ENCODE results near the gene DPM3. TPM values are rescaled to one million over a fixed set of nuclear protein-coding genes. Genes with fewer than 3 reads are reported as not detected.

Gene DPM3
- total and polyA plus RNA-seq, 2 experiments from 2014 or later, result 13.6 to 71.4 TPM

DNA sequence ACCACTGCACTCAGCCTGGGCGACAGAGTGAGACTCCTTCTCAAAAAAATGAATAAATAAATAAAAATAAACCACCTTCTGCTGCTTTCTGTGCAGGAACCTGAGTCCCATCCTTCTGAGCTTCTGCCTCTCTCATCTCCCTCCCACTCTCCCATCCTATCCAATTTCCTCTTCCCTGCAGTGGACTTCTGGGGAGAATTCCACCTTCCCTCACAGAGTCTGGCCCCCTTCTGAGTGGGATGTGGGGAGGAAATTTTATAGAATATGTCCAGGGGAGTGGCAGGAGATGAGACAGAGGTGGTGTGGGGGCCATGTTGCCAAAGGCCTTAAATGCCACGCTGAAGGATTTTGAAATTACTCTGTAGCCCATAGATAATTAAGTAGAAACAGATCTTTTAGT lies 18.0 kb downstream of the DPM3 start:
- H3K4me3 ChIP-seq, result no peak overlapping the region
- no peaks in the 10 kb centered on the region for H3K9me2 ChIP-seq (ENCODE audit: insufficient read depth)
- H3F3A ChIP-seq (replicated peaks; ENCODE audit: low read depth), result peaks cover 5% of the 10 kb centered on the region
- H3K27me3 ChIP-seq (ENCODE audit: insufficient read depth), result peaks cover 56% of the 10 kb centered on the region
- H3K27ac ChIP-seq (ENCODE audit: low read depth), result no peak overlapping the region
- ATAC-seq, result no peak
- Mint-ChIP-seq H3K27ac (no peak overlapping the region), H3K27me3 (ENCODE audit: insufficient read depth, low read depth, poor library complexity) (peaks cover 50% of the 10 kb centered on the region), H3K36me3 (ENCODE audit: low read depth) (no peaks in the 10 kb centered on the region), H3K4me1 (peaks cover 26% of the 10 kb centered on the region), H3K9me3 (no peaks in the 10 kb centered on the region), H3K4me3 (no peak overlapping the region)
- H3K4me1 ChIP-seq (ENCODE audit: insufficient read depth), result peaks cover 22% of the 10 kb centered on the region
- no peak overlapping the region for H3K4me2 ChIP-seq
- H4K20me1 ChIP-seq (replicated peaks; ENCODE audit: insufficient read depth), result no peaks in the 10 kb centered on the region
- TF ChIP-seq STAT1 (IDR thresholded peaks at IDR 0.05; ENCODE audit: unreplicated experiment) (no peak), EZH2 (IDR thresholded peaks at IDR 0.05; ENCODE audit: low read depth, unreplicated experiment) (no peak), NANOG (IDR thresholded peaks at IDR 0.05; ENCODE audit: borderline replicate concordance) (no peak), ZNF114 (CRISPR knock-in tag; IDR thresholded peaks at IDR 0.05) (no peak), EZH2phosphoT487 (IDR thresholded peaks at IDR 0.05; ENCODE audit: unreplicated experiment) (no peak), CREB1 (CRISPR knock-in tag; IDR thresholded peaks at IDR 0.05; ENCODE audit: low read depth) (no peak), ZNF331 (CRISPR knock-in tag; IDR thresholded peaks at IDR 0.05; ENCODE audit: low read depth) (no peak), POLR2AphosphoS5 (IDR thresholded peaks at IDR 0.05; ENCODE audit: low read depth) (no peak), JUNB (IDR thresholded peaks at IDR 0.05; ENCODE audit: unreplicated experiment) (no peak), CTCF (conservative IDR thresholded peaks at IDR 0.05; ENCODE audit: low read depth in 2 of 2) (no peak), REST (IDR thresholded peaks at IDR 0.05; ENCODE audit: unreplicated experiment) (no peak)
- TF ChIP-seq, protein P1, sequence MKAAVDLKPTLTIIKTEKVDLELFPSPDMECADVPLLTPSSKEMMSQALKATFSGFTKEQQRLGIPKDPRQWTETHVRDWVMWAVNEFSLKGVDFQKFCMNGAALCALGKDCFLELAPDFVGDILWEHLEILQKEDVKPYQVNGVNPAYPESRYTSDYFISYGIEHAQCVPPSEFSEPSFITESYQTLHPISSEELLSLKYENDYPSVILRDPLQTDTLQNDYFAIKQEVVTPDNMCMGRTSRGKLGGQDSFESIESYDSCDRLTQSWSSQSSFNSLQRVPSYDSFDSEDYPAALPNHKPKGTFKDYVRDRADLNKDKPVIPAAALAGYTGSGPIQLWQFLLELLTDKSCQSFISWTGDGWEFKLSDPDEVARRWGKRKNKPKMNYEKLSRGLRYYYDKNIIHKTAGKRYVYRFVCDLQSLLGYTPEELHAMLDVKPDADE (IDR thresholded peaks at IDR 0.05), result no peak
- no peaks in the 10 kb centered on the region for H3K36me3 ChIP-seq (ENCODE audit: insufficient read depth)
- H2AFZ ChIP-seq, result no peak overlapping the region
- H3K79me2 ChIP-seq (replicated peaks; ENCODE audit: insufficient read depth), result no peaks in the 10 kb centered on the region
- no peak for DNase-seq (ENCODE audit: low spot score)
